PC-9 (cell line): ENCODE data around the gene FANCG.

Experiments used
- EZH2 ChIP-seq: fragments of 200-600 bp; sonication (generic); IDR thresholded peaks from 2 replicates; pipeline ENCODE4 v1.8.0; 2017; ENCODE audit warnings: antibody characterized with exemption, low read depth
- TF ChIP-seq, protein P1 (sequence below): fragments of 200-600 bp; sonication (generic); conservative IDR thresholded peaks from 2 replicates; pipeline ENCODE4 v1.6.1; 2017; ENCODE audit warnings: mixed run types, antibody characterized with exemption, mild to moderate bottlenecking, moderate library complexity

DNA sequence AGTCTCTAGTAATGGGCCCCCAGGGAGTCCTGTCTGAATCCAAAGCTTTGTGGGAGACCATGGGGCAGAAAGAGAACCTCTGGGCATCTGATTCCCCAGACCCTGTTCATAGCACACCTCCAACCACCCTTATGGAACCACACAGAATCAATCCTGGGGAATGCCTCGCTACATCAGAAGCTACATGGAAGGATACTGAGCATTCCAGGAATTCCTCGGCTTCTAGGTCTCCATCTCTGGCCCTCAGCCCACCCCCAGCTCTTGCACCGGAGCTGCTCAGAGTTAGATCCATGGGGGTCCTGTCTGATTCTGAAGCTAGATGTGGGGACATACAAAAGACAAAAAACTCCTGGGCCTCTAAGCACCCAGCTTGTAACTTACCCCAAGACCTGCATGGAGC lies 35.7 kb downstream of the FANCG start:
- TF ChIP-seq, protein P1, sequence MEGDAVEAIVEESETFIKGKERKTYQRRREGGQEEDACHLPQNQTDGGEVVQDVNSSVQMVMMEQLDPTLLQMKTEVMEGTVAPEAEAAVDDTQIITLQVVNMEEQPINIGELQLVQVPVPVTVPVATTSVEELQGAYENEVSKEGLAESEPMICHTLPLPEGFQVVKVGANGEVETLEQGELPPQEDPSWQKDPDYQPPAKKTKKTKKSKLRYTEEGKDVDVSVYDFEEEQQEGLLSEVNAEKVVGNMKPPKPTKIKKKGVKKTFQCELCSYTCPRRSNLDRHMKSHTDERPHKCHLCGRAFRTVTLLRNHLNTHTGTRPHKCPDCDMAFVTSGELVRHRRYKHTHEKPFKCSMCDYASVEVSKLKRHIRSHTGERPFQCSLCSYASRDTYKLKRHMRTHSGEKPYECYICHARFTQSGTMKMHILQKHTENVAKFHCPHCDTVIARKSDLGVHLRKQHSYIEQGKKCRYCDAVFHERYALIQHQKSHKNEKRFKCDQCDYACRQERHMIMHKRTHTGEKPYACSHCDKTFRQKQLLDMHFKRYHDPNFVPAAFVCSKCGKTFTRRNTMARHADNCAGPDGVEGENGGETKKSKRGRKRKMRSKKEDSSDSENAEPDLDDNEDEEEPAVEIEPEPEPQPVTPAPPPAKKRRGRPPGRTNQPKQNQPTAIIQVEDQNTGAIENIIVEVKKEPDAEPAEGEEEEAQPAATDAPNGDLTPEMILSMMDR = no peak
- no peak for TF ChIP-seq EZH2
